HepG2 (cell line): ENCODE measurements around the gene AKNA. TPM values are rescaled to one million over a fixed set of nuclear protein-coding genes. Genes with fewer than 3 reads are reported as not detected.

Experiments used
- ATAC-seq: fragments of 200-7000 bp; cut with Tn5 transposase; 3 replicates; pipeline ENCODE4 v1.9.1; 2020; ENCODE audit warnings: mild to moderate bottlenecking, moderate library complexity
- BruUV-seq: library from RNA; stranded (reverse); fragments of 400-500 nt; replicated peaks from 2 replicates; lab custom pipeline; 2021; lab: Mats Ljungman, UMichigan
- CTCF ChIA-PET: fragments of 300-600 bp; formaldehyde crosslinking; extraction: SDS; loops from one replicate; lab custom pipeline; 2021; ENCODE audit warnings: low total read pairs, inconsistent platforms, low intra/inter-chr PET ratio; lab: Yijun Ruan, JAX
- POLR2A ChIA-PET: fragments of 350-600 bp; sonication (Branson Sonifier 250); formaldehyde crosslinking; loops from one replicate; lab custom pipeline; 2020; ENCODE audit warnings: antibody characterized with exemption, inconsistent platforms; lab: Yijun Ruan, JAX
- DNase-seq: peaks from one replicate; pipeline ENCODE4 v3.0.0-alpha.2; 2015; ENCODE audit warnings: low spot score
- FAIRE-seq: peaks from 3 replicates; lab custom pipeline; 2011; peaks lifted over from hg19 to GRCh38; lab: Jason Lieb, UNC
- H2AFZ ChIP-seq: one replicate; pipeline ENCODE4 v1.6.1; 2011; ENCODE audit warnings: low read length, inconsistent platforms
- H3K27ac ChIP-seq: fragments of 300-600 bp; 3 replicates; pipeline ENCODE4 v1.8.0; 2011; ENCODE audit warnings: mixed run types, mild to moderate bottlenecking, mixed read lengths, low read length, inconsistent platforms; ENCODE audit not compliant: insufficient read depth; ENCODE audit errors: extremely low read length
- H3K27me3 ChIP-seq, 2 experiments: fragments of 200-600 bp in 1 of 2; 2 replicates in 1 of 2; 3 replicates in 1 of 2; pipeline versions ENCODE4 v1.6.0 to v1.8.0; 2011; ENCODE audit warnings: low read length in 2 of 2, mild to moderate bottlenecking in 2 of 2, moderate library complexity in 2 of 2, inconsistent platforms in 1 of 2; ENCODE audit not compliant: insufficient read depth in 2 of 2, control insufficient read depth in 1 of 2
- H3K36me3 ChIP-seq, 2 experiments: fragments of 200-600 bp in 1 of 2; replicated peaks in 1 of 2; 2 replicates in 1 of 2; 3 replicates in 1 of 2; pipeline versions ENCODE4 v1.5.1 to v1.8.0; 2011; ENCODE audit warnings: low read length in 2 of 2, inconsistent platforms in 1 of 2; ENCODE audit not compliant: insufficient read depth in 2 of 2, control insufficient read depth in 1 of 2
- H3K4me1 ChIP-seq: 2 replicates; pipeline ENCODE4 v1.5.1; 2012; ENCODE audit warnings: low read length, inconsistent platforms; ENCODE audit not compliant: insufficient read depth
- H3K4me2 ChIP-seq: 2 replicates; pipeline ENCODE4 v1.6.0; 2011; ENCODE audit warnings: low read depth, low read length, inconsistent platforms
- H3K4me3 ChIP-seq, 3 experiments: fragments of 200-600 bp in 1 of 3; sonication (generic), shearing (Covaris generic) in 1 of 3; replicated peaks in 1 of 3; 2 replicates each; pipeline ENCODE4 v1.5.1; 2011 to 2016; ENCODE audit warnings: low read length in 3 of 3, inconsistent platforms in 2 of 3, low read depth in 2 of 3, mild to moderate bottlenecking in 2 of 3, control low read depth in 1 of 3, mixed read lengths in 1 of 3; ENCODE audit not compliant: insufficient read depth in 1 of 3
- H3K79me2 ChIP-seq: one replicate; pipeline ENCODE4 v1.6.1; 2011; ENCODE audit warnings: low read length, inconsistent platforms; ENCODE audit not compliant: insufficient read depth
- H3K9ac ChIP-seq: 2 replicates; pipeline ENCODE4 v1.6.0; 2011; ENCODE audit warnings: mild to moderate bottlenecking, low read depth, low read length, inconsistent platforms; ENCODE audit not compliant: insufficient read depth
- H3K9me3 ChIP-seq: 2 replicates; pipeline ENCODE4 v1.5.1; 2012; ENCODE audit warnings: mild to moderate bottlenecking, low read length
- H4K20me1 ChIP-seq: 2 replicates; pipeline ENCODE4 v1.6.0; 2011; ENCODE audit warnings: inconsistent platforms, mild to moderate bottlenecking, low read length, moderate library complexity; ENCODE audit not compliant: insufficient read depth
- ARNT ChIP-seq: fragments of 450-650 bp; IDR thresholded peaks from 2 replicates; pipeline ENCODE4 v1.6.1; 2017
- EEA1 ChIP-seq: sonication (generic); formaldehyde crosslinking; IDR thresholded peaks from 2 replicates; pipeline ENCODE4 v1.5.1; 2020; ENCODE audit warnings: mild to moderate bottlenecking, missing genetic modification reagents, borderline replicate concordance
- HNRNPK ChIP-seq: fragments of 200-400 bp; formaldehyde crosslinking; IDR thresholded peaks from 2 replicates; pipeline ENCODE4 v1.6.1; 2018; ENCODE audit warnings: low read length, low read depth, moderate library complexity, mild to moderate bottlenecking; ENCODE audit not compliant: poor library complexity, severe bottlenecking
- NFKBIZ ChIP-seq: IDR thresholded peaks from 2 replicates; pipeline ENCODE4 v1.6.1; 2018; ENCODE audit warnings: missing genetic modification reagents, missing compliant biosample characterization
- NR2C2 ChIP-seq: sonication (generic); formaldehyde crosslinking; IDR thresholded peaks from 2 replicates; pipeline ENCODE4 v1.4.0; 2020; ENCODE audit warnings: missing genetic modification reagents, mild to moderate bottlenecking, moderate library complexity, borderline replicate concordance
- PAWR ChIP-seq: sonication (generic); formaldehyde crosslinking; IDR thresholded peaks from 2 replicates; pipeline ENCODE4 v1.4.0; 2020; ENCODE audit warnings: missing genetic modification reagents, mild to moderate bottlenecking, borderline replicate concordance
- ZBTB7A ChIP-seq: sonication (generic); formaldehyde crosslinking; IDR thresholded peaks from 2 replicates; pipeline ENCODE4 v1.8.0; 2022; ENCODE audit warnings: mild to moderate bottlenecking, missing genetic modification reagents
- ZFP90 ChIP-seq: sonication (generic); formaldehyde crosslinking; IDR thresholded peaks from 2 replicates; pipeline ENCODE4 v1.8.0; 2022; ENCODE audit warnings: missing genetic modification reagents, mild to moderate bottlenecking, inconsistent platforms, borderline replicate concordance
- ZFYVE20 ChIP-seq: sonication (generic); formaldehyde crosslinking; IDR thresholded peaks from 2 replicates; pipeline ENCODE4 v1.8.0; 2023; ENCODE audit warnings: low read depth, mild to moderate bottlenecking, moderate library complexity, missing genetic modification reagents, borderline replicate concordance
- ZKSCAN5 ChIP-seq: sonication (generic); formaldehyde crosslinking; IDR thresholded peaks from 2 replicates; pipeline ENCODE4 v1.5.1; 2020; ENCODE audit warnings: mild to moderate bottlenecking, missing genetic modification reagents
- ZMYM2 ChIP-seq: sonication (generic); formaldehyde crosslinking; IDR thresholded peaks from 2 replicates; pipeline ENCODE4 v1.8.0; 2022; ENCODE audit warnings: mild to moderate bottlenecking, missing genetic modification reagents
- ZNF136 ChIP-seq: sonication (generic); formaldehyde crosslinking; IDR thresholded peaks from 2 replicates; pipeline ENCODE4 v1.8.1; 2022; ENCODE audit warnings: low read depth, mild to moderate bottlenecking, moderate library complexity, missing genetic modification reagents
- ZNF335 ChIP-seq: sonication (generic); formaldehyde crosslinking; IDR thresholded peaks from 2 replicates; pipeline ENCODE4 v1.4.0; 2020; ENCODE audit warnings: missing genetic modification reagents
- ZNF792 ChIP-seq: IDR thresholded peaks from 2 replicates; pipeline ENCODE4 v1.6.1; 2016
- ZSCAN22 ChIP-seq: sonication (generic); formaldehyde crosslinking; IDR thresholded peaks from 2 replicates; pipeline ENCODE4 v1.4.0; 2020; ENCODE audit warnings: mild to moderate bottlenecking, missing genetic modification reagents
- WGBS: methylation state at CpG from one replicate; pipeline ENCODE4 v1.1.6; 2017; ENCODE audit warnings: low lambda C conversion rate; 5-methylcytosine and 5-hydroxymethylcytosine counted together
- in situ Hi-C: cut with HindIII; loops from 2 replicates; pipeline ENCODE4 v1.10.0; 2017; ENCODE audit warnings: low pct_unique_long_range_greater_than_20kb; ENCODE audit not compliant: extremely low pct_ligation_motif_present
- intact Hi-C: fragments of 100-400 bp; cut with micrococcal nuclease; formaldehyde crosslinking; loops from one replicate; pipeline ENCODE4 v1.10.0; 2022; ENCODE audit not compliant: unreplicated experiment
- polyA plus RNA-seq, 8 experiments: library from polyadenylated mRNA; depleted of rRNA in 3 of 8; stranded (reverse) in 7 of 8; unstranded in 1 of 8; fragments of >200 nt; fragmentation: Illumina TruSeq in 4 of 8; extraction: Trizol in 4 of 8; gene quantifications; 2 replicates each; pipeline versions ENCODE4 v1.2.1 to v1.2.3, GENCODE V29; 2011 to 2016; ENCODE audit warnings: low read depth in 4 of 8, missing spikeins in 1 of 8, mixed read lengths in 1 of 8; ENCODE audit not compliant: insufficient read depth in 1 of 8
- total RNA-seq, 5 experiments: library from RNA; depleted of rRNA; stranded (reverse); fragments of >200 nt; fragmentation: Illumina TruSeq; extraction: Trizol; gene quantifications; 2 replicates each; pipeline ENCODE4 v1.2.3, GENCODE V29; 2016; ENCODE audit warnings: low read depth in 1 of 5
- TF ChIP-seq, protein P1 (sequence below): sonication (generic); formaldehyde crosslinking; IDR thresholded peaks from 2 replicates; pipeline ENCODE4 v1.9.0; 2021; ENCODE audit warnings: missing genetic modification reagents, borderline replicate concordance
- TF ChIP-seq, protein P2 (sequence below): sonication (generic); formaldehyde crosslinking; IDR thresholded peaks from 2 replicates; pipeline ENCODE4 v1.5.0; 2020; ENCODE audit warnings: mild to moderate bottlenecking, missing genetic modification reagents

AKNA gene
- total and polyA plus RNA-seq, 2 of the 13 experiments (the other 11 are each of a cell fraction or from before 2014, with no cell fraction given), result 3.0 to 3.1 TPM

- POLR2A ChIA-PET, result interaction anchor here (0.6 kb wide), 1 partner anchor 8 kb away, joined by 3 read pairs; no protein-coding TSS in a partner anchor
- DNase-seq, result no peak
- in situ Hi-C loops, result no loop called here
Observed at GRCh38 chr9:114372921-114373448, 14.8 kb downstream of the AKNA start.

More at GRCh38 chr9:114372921-114373448, 14.8 kb downstream of the AKNA start:
- no peak overlapping the region for H3K9ac ChIP-seq
- no peaks in the 10 kb centered on the region for H3K27me3 ChIP-seq
- H3K27ac ChIP-seq, result no peak overlapping the region
- WGBS, result 94% methylated on average over 6 of the region's 9 CpGs
- FAIRE-seq (no peak), ATAC-seq (no peak)
- no peak overlapping the region for H3K4me3 ChIP-seq
- no peak overlapping the region for H3K4me2 ChIP-seq
- H3K4me1 ChIP-seq, result no peaks in the 10 kb centered on the region
- CTCF ChIA-PET, result no interaction called here
- no peaks in the 10 kb centered on the region for H3K9me3 ChIP-seq
- H3K36me3 ChIP-seq, result peaks cover 2 to 11% of the 10 kb centered on the region in 2 experiments; a peak in 3 of 5 replicates
- TF ChIP-seq NR2C2 (no peak), ZNF136 (CRISPR knock-in tag) (no peak), ZMYM2 (CRISPR knock-in tag) (no peak), ZFYVE20 (CRISPR knock-in tag) (no peak), NFKBIZ (CRISPR knock-in tag) (no peak), ZFP90 (CRISPR knock-in tag) (no peak), ZKSCAN5 (CRISPR knock-in tag) (no peak), ZNF792 (no peak), ZBTB7A (CRISPR knock-in tag) (no peak), HNRNPK (no peak), ZSCAN22 (CRISPR knock-in tag) (no peak), EEA1 (CRISPR knock-in tag) (no peak), ARNT (no peak), PAWR (CRISPR knock-in tag) (no peak), ZNF335 (CRISPR knock-in tag) (no peak)
- TF ChIP-seq, protein P1, sequence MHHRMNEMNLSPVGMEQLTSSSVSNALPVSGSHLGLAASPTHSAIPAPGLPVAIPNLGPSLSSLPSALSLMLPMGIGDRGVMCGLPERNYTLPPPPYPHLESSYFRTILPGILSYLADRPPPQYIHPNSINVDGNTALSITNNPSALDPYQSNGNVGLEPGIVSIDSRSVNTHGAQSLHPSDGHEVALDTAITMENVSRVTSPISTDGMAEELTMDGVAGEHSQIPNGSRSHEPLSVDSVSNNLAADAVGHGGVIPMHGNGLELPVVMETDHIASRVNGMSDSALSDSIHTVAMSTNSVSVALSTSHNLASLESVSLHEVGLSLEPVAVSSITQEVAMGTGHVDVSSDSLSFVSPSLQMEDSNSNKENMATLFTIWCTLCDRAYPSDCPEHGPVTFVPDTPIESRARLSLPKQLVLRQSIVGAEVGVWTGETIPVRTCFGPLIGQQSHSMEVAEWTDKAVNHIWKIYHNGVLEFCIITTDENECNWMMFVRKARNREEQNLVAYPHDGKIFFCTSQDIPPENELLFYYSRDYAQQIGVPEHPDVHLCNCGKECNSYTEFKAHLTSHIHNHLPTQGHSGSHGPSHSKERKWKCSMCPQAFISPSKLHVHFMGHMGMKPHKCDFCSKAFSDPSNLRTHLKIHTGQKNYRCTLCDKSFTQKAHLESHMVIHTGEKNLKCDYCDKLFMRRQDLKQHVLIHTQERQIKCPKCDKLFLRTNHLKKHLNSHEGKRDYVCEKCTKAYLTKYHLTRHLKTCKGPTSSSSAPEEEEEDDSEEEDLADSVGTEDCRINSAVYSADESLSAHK, result no peak
- TF ChIP-seq, protein P2, sequence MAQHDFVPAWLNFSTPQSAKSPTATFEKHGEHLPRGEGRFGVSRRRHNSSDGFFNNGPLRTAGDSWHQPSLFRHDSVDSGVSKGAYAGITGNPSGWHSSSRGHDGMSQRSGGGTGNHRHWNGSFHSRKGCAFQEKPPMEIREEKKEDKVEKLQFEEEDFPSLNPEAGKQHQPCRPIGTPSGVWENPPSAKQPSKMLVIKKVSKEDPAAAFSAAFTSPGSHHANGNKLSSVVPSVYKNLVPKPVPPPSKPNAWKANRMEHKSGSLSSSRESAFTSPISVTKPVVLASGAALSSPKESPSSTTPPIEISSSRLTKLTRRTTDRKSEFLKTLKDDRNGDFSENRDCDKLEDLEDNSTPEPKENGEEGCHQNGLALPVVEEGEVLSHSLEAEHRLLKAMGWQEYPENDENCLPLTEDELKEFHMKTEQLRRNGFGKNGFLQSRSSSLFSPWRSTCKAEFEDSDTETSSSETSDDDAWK (CRISPR knock-in tag), result no peak
- H2AFZ ChIP-seq, result no peak overlapping the region
- no TSS peak for BruUV-seq
- no peaks in the 10 kb centered on the region for H3K79me2 ChIP-seq
- H4K20me1 ChIP-seq, result no peaks in the 10 kb centered on the region
- intact Hi-C loops, result no loop called here
